Neural progenitor cell (in vitro differentiated cells): ENCODE results near the gene PPP1R15B.

ENCODE experiments used
- CTCF ChIP-seq: fragments of 200-600 bp; sonication (generic); IDR thresholded peaks from 2 replicates; pipeline ENCODE4 v1.5.1; 2017; ENCODE audit warnings: antibody characterized with exemption, mild to moderate bottlenecking
- EZH2 ChIP-seq: fragments of 200-600 bp; sonication (generic); IDR thresholded peaks from 2 replicates; pipeline ENCODE4 v1.6.1; 2017; ENCODE audit warnings: antibody characterized with exemption, mild to moderate bottlenecking, moderate library complexity
- EZH2phosphoT487 ChIP-seq: fragments of 200-600 bp; sonication (generic); IDR thresholded peaks from 2 replicates; pipeline ENCODE4 v1.6.1; 2017; ENCODE audit warnings: antibody characterized with exemption

- TF ChIP-seq CTCF, result no peak
- no peak for TF ChIP-seq EZH2
- TF ChIP-seq EZH2phosphoT487, result no peak
Observed at GRCh38 chr1:204383163-204383904, 28.3 kb downstream of the PPP1R15B start.
